Measurements from ENCODE around the gene HDHD5. TPM values are rescaled to one million over a fixed set of nuclear protein-coding genes. Genes with fewer than 3 reads are reported as not detected.

HDHD5 gene
- total RNA-seq, 6 experiments from 2014 or later = 15.3 to 23.5 (median 16.8) TPM

DNA sequence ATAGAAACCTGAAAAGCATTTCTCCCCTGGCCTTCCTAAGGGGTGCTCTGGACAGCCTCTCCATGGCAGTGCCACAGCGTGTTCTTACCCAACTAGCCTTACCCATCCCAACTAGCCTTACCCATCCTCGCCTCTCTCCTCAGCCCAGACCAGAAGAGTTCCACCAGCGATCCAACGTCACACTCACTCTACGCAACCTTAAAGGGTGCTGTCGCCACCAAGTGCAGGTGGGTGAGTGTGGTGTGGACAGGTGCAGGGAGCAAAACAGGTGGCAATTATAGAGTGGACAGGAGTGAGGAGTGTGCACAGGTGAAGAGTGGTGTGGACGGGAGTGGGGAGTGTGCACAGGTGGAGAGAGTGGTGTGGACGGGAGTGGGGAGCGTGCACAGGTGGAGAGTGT is 55.7 kb downstream of the HDHD5 start:
- H3K4me1 Mint-ChIP-seq (ENCODE audit: low read depth) = peaks cover 5% of the 10 kb centered on the region; the same call in 1 of the 2 replicates

DNA sequence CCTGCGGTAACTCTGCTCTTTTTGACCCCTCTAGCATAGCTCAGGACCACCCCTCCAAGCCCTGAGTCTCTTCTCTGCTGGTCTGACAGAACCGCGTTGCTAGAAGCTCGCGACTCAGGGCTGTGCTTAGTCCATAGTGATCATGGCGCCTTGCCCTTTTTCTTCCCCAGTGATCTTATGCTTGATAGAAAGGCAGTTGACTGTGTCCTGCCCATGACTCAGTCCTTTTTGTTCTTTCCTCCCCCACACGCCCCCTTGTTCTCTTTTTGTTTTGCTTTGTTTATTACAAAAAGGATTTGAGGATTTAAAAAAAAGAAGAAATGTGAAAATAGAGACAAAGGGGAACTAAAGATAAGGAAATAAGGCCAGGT is 56.8 kb downstream of the HDHD5 start:
- DNase-seq = no peak
- H3K9me3 Mint-ChIP-seq = no peaks in the 10 kb centered on the region
- H3K4me3 Mint-ChIP-seq = no peak overlapping the region
- TF ChIP-seq, protein P1, sequence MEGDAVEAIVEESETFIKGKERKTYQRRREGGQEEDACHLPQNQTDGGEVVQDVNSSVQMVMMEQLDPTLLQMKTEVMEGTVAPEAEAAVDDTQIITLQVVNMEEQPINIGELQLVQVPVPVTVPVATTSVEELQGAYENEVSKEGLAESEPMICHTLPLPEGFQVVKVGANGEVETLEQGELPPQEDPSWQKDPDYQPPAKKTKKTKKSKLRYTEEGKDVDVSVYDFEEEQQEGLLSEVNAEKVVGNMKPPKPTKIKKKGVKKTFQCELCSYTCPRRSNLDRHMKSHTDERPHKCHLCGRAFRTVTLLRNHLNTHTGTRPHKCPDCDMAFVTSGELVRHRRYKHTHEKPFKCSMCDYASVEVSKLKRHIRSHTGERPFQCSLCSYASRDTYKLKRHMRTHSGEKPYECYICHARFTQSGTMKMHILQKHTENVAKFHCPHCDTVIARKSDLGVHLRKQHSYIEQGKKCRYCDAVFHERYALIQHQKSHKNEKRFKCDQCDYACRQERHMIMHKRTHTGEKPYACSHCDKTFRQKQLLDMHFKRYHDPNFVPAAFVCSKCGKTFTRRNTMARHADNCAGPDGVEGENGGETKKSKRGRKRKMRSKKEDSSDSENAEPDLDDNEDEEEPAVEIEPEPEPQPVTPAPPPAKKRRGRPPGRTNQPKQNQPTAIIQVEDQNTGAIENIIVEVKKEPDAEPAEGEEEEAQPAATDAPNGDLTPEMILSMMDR (IDR thresholded peaks at IDR 0.05) = no peak
- H3K27me3 Mint-ChIP-seq (ENCODE audit: insufficient read depth) = no peaks in the 10 kb centered on the region; the same call in none of the 2 replicates
- H3K4me1 Mint-ChIP-seq (ENCODE audit: low read depth) = peaks cover 5% of the 10 kb centered on the region; the same call in 1 of the 2 replicates
- H3K27ac Mint-ChIP-seq = no peak overlapping the region
- peaks cover 15% of the 10 kb centered on the region for H3K36me3 Mint-ChIP-seq (ENCODE audit: low read depth)

More for the DNA sequence above, 55.7 kb downstream of the HDHD5 start:
- H3K27ac Mint-ChIP-seq = no peak overlapping the region
- H3K27me3 Mint-ChIP-seq (ENCODE audit: insufficient read depth) = no peaks in the 10 kb centered on the region; the same call in none of the 2 replicates
- no peak for DNase-seq
- H3K36me3 Mint-ChIP-seq (ENCODE audit: low read depth) = peaks cover 15% of the 10 kb centered on the region
- no peaks in the 10 kb centered on the region for H3K9me3 Mint-ChIP-seq
- TF ChIP-seq, protein P1 (IDR thresholded peaks at IDR 0.05) = no peak
- H3K4me3 Mint-ChIP-seq = no peak overlapping the region

DNA sequence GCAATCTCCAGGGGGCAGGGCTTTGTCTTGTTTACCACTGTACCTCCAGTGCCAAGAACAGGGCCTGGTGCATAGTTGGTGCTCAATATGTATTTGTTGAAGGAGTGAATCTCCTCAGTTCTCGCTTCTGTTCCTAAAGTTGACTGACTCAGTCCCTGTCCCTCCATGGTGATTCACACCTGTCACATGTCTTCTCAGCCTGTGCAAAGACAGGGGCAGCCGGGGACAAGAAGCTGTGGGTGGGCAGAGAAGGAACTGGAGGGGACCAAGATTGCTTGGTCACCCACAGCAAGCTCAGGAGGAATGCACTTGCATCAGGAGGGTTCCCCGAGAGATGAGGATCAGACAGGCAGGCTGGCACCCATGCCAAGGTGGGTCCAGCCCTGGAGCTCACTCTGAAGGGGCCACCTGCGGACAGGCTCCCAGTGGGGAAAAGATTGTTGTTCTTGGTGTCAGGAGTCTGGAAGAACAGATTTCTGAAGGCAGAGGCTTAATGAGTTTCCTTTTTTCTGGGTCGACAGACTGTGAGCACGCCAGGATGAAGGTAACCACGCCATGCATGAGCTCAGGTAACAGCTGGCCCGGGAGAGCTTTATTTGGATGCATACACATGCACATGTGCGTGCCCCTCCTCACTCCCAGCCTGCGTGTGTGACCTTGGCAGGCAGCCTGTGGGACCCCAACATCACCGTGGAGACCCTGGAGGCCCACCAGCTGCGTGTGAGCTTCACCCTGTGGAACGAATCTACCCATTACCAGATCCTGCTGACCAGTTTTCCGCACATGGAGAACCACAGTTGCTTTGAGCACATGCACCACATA is 57.4 kb downstream of the HDHD5 start:
- H3K4me1 Mint-ChIP-seq (ENCODE audit: low read depth) = peaks cover 5% of the 10 kb centered on the region; the same call in 1 of the 2 replicates
- no peak for DNase-seq
- TF ChIP-seq, protein P1 (IDR thresholded peaks at IDR 0.05) = no peak
- H3K27me3 Mint-ChIP-seq (ENCODE audit: insufficient read depth) = no peaks in the 10 kb centered on the region; the same call in 1 of the 2 replicates
- peaks cover 15% of the 10 kb centered on the region for H3K36me3 Mint-ChIP-seq (ENCODE audit: low read depth)
- H3K4me3 Mint-ChIP-seq = no peak overlapping the region
- no peaks in the 10 kb centered on the region for H3K9me3 Mint-ChIP-seq
- H3K27ac Mint-ChIP-seq = no peak overlapping the region

DNA sequence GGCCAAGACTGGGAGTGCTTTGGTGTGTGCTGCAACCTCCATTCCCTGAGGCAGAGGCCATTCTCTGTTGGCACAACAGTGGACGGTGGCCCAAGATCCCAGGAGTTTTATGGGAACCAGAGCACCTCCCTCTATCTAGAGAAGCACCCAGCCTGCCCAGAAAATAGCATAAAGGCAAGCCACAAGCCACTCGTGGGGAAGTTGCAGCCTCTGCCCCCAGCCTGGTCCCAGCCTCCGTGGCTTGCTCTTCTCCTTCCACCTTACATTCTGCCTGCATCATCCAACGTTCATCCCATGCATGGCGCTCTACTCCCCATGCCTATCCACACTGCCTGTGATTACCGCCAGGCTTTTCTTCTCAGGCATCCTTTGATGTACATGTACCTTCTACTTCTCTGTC is 58.5 kb downstream of the HDHD5 start:
- TF ChIP-seq, protein P1 (IDR thresholded peaks at IDR 0.05) = no peak
- H3K27ac Mint-ChIP-seq = no peak overlapping the region
- DNase-seq = no peak
- H3K36me3 Mint-ChIP-seq (ENCODE audit: low read depth) = peaks cover 15% of the 10 kb centered on the region
- H3K27me3 Mint-ChIP-seq (ENCODE audit: insufficient read depth) = no peaks in the 10 kb centered on the region; the same call in 1 of the 2 replicates
- peaks cover 5% of the 10 kb centered on the region; the same call in 1 of the 2 replicates for H3K4me1 Mint-ChIP-seq (ENCODE audit: low read depth)
- H3K9me3 Mint-ChIP-seq = no peaks in the 10 kb centered on the region
- no peak overlapping the region for H3K4me3 Mint-ChIP-seq

DNA sequence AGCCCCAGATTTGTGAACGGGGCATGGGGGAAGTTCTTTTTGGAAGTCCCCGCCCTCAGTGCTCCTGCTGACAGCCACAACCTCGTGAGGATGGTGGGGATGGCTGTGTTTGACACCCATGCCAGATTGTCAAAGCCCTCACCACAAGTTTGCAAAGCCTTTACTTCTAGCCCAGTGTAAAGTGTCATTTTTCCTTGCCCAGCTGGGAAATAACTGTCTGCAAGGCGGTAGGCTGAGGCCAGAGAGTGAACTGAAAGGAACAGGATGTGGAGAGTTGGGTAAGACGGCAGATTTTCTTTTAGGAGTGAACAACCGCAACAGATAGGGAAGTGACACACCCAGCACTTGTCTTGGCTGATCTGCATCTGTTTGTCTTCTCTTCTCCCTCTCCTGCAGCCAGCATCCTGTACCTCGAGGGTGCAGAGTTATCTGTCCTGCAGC is 60.7 kb downstream of the HDHD5 start:
- H3K9me3 Mint-ChIP-seq = no peaks in the 10 kb centered on the region
- peaks cover 15% of the 10 kb centered on the region for H3K36me3 Mint-ChIP-seq (ENCODE audit: low read depth)
- H3K27ac Mint-ChIP-seq = no peak overlapping the region
- no peaks in the 10 kb centered on the region; the same call in 1 of the 2 replicates for H3K27me3 Mint-ChIP-seq (ENCODE audit: insufficient read depth)
- TF ChIP-seq, protein P1 (IDR thresholded peaks at IDR 0.05) = no peak
- no peaks in the 10 kb centered on the region for H3K4me1 Mint-ChIP-seq (ENCODE audit: low read depth)
- DNase-seq = no peak
- no peak overlapping the region for H3K4me3 Mint-ChIP-seq

Measured in HFFc6 (cell line).